HG03064 (cell line): ENCODE results near the gene KRTAP4-8.
"Not testable (repeated sequence)": the region's sequence is repeated elsewhere in the genome, so short reads cannot be mapped to it uniquely, and the experiment has no call there.

ENCODE experiments used
- ATAC-seq: cut with Tn5 transposase; IDR thresholded peaks from one replicate; pipeline ENCODE4 v1.9.1; 2021; ENCODE audit warnings: low read depth; ENCODE audit not compliant: unreplicated experiment

Gene KRTAP4-8

DNA sequence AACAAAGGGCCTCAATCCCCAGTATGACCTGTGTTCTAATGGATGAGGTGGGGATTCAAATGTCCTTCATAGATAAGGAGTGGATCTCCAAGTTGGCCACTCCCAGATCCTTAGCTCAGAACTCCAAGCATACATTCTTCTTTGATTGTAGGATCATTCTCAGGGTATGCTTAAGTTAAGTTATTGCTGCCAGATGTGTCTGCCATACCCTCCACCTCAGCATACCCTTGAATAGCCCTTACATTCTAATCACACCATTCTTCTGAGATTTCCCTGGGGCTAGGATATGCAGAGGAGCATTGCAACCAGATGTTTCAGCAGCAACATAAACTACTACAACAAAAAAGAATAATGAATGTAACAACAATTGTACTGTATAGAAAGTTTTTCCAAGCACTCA lies 30.7 kb downstream of the KRTAP4-8 start:
- no peak for ATAC-seq

DNA sequence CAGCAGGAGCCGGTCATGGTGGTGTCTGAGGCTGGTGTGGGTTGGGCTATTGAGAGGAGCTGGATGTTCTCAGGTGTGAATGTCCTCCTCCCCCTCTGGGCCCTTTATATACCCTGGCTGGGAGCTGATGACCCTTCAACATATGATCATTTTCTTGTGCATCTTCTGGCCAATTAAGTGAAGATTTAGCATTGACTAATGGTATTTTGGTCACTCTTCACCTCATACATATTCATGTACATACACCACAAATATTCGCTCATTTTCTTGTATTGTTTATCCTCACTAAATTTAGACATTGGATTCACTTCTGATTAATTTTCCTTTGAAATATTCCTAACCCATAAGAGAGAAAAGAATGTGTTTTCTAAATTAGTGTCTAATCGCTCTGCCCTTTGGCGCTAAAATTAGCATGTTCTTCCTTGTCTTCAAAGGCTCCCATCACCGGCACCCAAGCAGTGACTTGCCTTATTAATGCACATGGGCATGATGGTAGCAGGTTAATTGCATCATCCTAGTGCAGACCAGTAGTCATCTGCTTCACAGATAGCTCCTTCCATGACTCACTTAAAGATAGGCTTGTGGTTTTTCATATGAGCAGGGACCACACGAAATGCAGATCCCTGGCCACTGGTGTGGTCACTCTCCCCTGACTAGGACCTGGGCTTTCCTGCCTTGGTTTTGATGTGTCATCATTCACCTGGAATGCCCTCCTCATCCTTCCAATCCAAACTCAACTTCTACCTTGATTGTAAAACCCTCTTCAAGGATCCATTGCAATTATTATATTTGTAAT lies 31.9 kb downstream of the KRTAP4-8 start, which contains the start of gene KRTAP2-4:
Gene KRTAP2-4, minus strand, starts transcription at position 51 of the 796 bp plus-strand sequence. Its CDS starts 34 bp downstream, at position 17.
- no peak for ATAC-seq

DNA sequence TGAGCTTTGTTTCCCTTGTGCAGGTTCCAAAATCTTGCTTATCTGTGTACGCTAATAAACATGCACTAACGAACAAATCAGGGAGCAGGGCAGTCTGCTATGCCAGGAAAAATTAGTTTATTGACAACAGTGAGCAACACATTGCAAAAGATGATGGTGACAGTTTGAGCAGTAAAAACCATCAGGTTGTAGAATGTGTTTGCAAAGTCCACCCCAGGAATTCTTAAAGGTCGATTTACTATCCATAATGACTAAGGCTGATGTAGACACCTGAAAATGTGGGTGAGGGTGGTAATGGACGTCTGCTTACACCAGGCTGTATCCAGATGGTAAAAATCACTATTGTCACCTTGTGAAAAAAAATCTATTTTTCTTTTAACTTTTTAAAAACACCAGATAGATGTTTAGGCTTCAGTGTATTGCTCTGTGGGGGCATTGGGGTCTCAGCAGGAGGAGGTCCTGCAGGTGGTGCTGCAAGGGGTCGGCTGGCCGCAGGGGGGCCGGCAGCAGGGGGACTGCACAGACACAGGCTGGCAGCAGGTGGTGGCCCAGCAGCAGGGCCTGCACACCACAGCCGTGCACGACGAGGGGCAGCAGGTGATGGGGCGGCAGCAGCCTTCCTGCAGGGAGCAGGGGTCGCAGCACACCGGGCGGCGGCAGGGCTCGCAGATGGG lies 32.8 kb downstream of the KRTAP4-8 start:
- ATAC-seq, result not testable (repeated sequence)

DNA sequence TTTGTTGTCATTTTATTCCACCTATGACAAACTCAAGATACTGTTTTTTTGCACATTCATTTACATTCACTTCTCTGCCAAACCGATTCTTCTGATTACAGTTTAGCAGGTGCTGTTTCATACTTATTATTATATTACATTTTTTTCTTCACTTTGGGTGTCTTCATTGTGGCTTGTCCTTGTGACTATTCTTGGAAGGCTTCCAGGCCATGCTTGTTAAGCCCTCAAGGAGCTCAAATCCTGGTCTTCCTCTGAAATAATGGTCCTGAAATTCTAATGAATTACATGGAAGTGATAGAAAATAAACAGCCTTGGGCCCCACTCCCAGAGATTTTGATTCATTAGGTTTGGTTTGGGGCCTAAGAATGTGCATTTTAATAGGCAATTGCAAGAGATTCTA lies 33.6 kb downstream of the KRTAP4-8 start:
- no peak for ATAC-seq

DNA sequence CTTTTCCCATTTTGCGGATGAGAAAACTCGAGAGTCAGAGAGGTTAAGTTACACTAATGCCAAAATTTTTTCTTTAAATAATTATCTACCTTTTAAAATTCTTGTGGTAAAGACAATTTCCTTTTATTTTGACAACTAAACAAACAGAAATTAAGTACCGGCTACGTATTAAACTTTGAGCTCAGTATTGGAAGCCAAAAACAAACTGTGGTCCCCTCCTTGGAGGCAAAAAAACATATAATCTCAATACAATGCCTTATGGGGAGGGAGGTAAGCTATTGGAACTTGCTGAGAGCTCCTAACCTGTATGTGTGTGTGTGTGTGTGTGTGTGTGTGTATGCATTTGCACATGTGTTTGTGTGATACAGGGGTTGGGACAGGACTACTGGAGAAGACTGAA lies 34.5 kb downstream of the KRTAP4-8 start:
- no peak for ATAC-seq

DNA sequence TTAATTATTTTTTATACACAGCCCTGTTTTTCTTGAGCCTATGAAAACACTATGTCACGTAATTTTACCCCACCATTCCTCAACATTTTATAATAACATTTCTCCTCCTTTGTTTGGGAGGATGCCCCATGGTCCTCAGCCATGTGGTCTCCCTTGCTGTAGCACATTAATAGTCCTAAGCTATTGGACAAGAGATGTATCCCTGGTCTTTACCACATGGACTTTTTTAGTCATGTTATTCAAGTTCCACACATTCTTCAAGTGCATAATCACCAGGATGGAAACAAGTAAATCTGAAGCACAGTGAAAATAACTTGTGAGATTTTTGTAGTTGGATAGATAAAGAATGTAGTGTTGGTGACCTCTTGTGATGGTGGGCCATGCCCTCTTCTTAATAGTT lies 36.0 kb downstream of the KRTAP4-8 start:
- ATAC-seq, result no peak

DNA sequence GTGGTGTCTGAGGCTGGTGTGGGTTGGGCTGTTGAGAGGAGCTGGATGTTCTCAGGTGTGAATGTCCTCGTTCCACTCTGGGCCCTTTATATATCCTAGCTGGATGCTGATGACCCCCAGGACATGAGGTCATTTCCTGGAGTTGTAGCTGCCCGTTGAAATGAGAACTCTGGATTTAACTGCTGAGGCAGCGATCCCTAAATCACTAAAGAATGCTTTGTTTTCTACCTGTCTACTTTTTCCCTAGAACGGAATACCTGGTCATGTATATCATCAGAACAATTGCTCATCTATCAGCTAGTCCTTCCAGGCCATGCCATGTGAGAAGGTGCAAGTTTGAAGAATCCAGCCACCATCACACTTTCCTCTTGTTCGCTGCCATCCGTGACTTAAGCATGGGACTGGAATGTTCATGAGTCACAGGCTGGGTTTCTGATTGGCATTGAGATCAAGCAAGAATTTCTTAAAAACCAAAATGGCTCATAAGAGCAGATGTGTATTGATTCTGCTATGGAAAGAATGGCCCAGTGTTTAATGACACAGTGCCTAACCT lies 37.8 kb downstream of the KRTAP4-8 start, which contains the start of gene KRTAP2-3:
Gene KRTAP2-3, minus strand, starts transcription at position 63 of the 553 bp plus-strand sequence. CDS start 64 bp downstream, outside the sequence.
- no peak for ATAC-seq

DNA sequence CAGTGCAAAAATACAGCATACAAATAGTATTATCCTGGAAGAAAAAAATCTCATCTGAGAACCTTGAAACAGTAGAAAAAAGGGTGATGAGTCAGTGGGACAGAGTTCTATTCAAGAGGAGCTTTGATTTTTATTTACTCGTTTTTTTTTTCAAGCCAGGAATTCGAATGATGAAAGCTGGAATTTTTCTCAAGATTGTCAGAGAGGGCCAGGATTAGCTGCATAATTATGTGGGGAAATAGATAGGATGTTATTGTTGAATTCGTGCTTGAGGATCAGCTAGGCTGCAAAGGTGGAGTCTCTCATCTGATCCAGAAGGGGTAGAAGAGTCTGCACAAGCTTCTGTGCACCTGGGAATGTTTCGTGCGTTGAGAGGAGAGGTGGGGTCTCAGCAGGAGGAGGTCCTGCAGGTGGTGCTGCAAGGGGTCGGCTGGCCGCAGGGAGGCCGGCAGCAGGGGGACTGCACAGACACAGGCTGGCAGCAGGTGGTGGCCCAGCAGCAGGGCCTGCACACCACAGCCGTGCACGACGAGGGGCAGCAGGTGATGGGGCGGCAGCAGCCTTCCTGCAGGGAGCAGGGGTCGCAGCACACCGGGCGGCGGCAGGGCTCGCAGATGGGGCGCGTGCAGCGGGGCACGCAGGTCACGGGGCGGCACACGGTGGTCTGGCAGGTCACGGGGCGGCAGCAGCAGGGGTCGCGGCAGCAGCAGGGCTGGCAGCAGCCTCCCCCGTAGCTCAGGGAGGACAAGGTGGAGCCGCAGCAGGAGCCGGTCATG lies 38.5 kb downstream of the KRTAP4-8 start:
- not testable (repeated sequence) for ATAC-seq

DNA sequence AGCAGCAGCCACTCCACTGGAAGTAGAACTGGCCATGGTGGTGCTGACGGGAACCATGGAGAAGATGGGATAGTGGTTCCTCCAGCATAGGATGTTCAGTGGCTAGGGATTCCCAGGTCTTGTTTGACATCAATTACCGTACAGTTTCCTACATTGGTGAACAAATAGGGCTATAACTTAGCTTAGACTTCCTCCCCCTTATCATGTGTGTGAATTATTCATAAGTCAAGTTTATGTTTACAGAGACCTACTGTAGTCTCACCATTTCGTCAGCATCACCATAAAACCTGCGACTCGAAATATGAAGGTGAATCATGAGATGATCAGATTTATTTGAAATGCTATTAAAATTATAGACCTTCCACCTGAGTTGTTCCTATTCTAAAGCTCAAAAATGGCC lies 39.2 kb downstream of the KRTAP4-8 start:
- ATAC-seq, result no peak

DNA sequence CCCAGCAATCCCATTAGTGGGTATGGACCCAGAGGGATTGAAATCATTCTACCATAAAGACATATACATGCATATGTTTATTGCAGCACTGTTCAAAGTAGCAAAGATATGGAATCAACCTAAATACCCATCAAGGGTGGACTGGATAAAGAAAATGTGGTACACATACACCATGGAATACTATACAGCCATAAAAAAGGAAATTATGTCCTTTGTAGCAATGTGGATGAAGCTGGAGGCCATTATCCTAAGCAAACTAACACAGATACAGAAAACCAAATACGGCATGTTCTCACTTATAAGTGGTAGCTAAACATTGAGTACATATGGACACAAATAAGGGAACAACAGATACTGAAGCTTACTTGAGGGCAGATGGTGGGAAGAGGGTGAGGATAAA lies 40.4 kb downstream of the KRTAP4-8 start:
- ATAC-seq, result no peak

DNA sequence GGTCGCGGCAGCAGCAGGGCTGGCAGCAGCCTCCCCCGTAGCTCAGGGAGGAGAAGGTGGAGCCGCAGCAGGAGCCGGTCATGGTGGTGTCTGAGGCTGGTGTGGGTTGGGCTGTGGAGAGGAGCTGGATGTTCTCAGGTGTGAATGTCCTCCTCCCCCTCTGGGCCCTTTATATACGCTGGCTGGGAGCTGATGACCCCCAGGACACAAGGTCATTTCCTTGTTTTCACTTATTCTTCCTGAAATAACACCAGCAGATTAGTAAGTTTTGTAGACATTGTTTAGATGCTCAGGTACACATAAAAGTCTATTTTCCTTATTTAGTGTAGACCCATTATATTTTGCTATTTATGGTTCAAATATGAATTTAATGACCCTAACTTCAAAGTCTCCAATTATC lies 42.8 kb downstream of the KRTAP4-8 start, which contains the start of gene KRTAP2-2:
Gene KRTAP2-2, minus strand, starts transcription at position 101 of the 400 bp plus-strand sequence. Its CDS starts 19 bp downstream, at position 82.
- ATAC-seq, result not testable (repeated sequence)

DNA sequence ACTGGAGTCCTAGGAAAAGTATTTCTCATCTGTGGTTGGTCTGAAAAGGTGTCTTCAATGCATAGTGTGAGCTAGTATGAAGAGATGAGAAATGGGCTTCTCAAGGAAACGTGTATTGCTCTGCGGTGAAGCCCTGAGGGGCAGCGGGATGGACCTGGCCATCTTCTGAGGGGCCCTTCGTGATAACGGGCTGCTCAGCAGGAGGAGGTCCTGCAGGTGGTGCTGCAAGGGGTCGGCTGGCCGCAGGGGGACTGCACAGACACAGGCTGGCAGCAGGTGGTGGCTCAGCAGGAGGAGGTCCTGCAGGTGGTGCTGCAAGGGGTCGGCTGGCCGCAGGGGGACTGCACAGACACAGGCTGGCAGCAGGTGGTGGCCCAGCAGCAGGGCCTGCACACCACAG lies 43.4 kb downstream of the KRTAP4-8 start:
- not testable (repeated sequence) for ATAC-seq

DNA sequence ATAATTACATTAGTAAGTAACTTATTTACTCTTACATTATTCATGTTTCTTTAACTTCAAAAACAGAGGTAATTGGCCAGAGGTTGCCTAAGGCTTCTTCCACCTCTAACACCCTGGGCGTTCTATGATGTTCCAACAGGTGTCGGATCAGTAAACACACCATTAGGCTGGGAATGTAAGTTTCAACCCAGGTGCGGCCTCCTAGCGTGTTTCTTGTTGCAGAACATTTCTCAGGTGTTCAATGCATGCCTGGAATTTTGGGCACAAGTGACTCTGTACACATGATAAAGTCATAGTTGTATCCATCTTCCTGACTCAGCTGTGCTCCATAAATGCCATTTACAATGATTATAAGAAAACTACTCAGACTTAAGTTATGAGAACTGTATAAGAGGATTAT lies 43.9 kb downstream of the KRTAP4-8 start:
- ATAC-seq, result no peak

DNA sequence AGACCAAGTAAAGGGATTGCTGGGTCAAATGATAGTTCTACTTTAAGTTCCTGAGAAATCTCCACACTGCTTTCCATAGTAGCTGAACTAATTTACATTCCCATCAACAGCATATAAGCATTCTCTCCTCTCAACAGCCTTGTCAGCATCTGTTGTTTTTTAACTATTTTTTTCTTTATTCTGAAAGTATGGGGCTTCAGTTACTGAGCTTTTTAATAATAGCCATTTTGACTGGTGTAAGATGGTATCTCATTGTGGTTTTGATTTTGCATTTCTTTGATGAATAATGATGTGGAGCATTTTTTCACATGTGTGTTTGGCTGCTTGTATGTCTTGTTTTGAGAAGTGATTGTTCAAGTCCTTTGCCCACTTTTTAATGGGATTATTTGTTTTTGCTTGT lies 45.4 kb downstream of the KRTAP4-8 start:
- no peak for ATAC-seq

DNA sequence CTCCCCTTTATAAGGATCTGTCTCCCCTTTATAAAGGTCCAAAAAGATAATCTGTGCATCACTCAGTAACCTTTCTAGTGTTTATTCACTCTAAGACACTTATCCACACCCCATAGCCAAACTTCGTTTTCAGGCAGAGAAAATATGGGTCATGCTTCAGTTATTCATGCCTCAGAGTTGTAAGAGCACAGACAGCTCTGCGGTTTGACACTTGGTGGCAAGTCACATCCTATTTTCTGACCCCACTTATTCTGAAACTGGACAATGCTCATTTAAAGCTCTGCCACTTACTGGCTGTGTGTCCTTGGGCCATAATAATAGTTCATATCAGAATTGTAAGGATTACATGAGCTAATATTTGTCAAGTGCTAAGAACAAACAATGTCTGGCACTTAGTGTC lies 48.8 kb downstream of the KRTAP4-8 start:
- no peak for ATAC-seq

DNA sequence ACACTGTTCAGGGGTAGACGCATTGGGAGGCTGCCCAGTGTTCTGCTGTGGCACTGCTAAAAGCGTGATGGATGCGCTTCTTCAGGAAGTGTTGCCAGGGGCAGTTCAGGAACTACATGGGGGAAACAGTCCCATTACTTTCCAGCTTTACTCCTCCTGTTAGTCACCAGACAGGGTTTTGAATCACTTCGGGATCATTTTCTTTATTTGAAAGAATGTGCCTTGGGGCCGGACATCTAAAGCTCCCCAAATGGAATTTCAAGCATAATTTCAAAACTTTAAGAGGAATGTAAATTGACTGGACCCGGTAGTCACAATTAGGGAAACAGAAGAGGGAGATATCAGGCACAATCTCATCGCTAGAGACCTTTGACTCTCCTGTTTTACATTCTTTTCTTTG lies 49.5 kb downstream of the KRTAP4-8 start:
- no peak for ATAC-seq
